Natural killer cell (primary cell): ENCODE results near the gene PCBP4. TPM values are rescaled to one million over a fixed set of nuclear protein-coding genes. Genes with fewer than 3 reads are reported as not detected.

Source experiments
- ATAC-seq, 3 donors: fragments of 150-1000 bp in 2 of 3; fragments of 200-7000 bp in 1 of 3; cut with Tn5 transposase; 1 replicate in 1 of 3; 2 replicates in 2 of 3; pipeline ENCODE4 v1.10.0; 2021; ENCODE audit warnings: mild to moderate bottlenecking in 2 of 3, moderate library complexity in 2 of 3
- DNase-seq, 2 donors: peaks; one replicate each; pipeline versions ENCODE4 v3.0.0 to v3.0.0-alpha.2; 2013 to 2021; ENCODE audit warnings: mixed read lengths in 1 of 2
- H3K27ac ChIP-seq: one replicate; pipeline ENCODE4 v1.5.1; 2013; ENCODE audit warnings: mild to moderate bottlenecking, low read length
- H3K27me3 ChIP-seq: one replicate; pipeline ENCODE4 v1.6.1; 2013; ENCODE audit warnings: low read length; ENCODE audit not compliant: control insufficient read depth, insufficient read depth
- H3K36me3 ChIP-seq: one replicate; pipeline ENCODE4 v1.6.1; 2013; ENCODE audit warnings: low read length; ENCODE audit not compliant: control insufficient read depth, insufficient read depth
- H3K4me1 ChIP-seq: one replicate; pipeline ENCODE4 v1.6.1; 2013; ENCODE audit warnings: low read length; ENCODE audit not compliant: control insufficient read depth, insufficient read depth
- H3K4me3 ChIP-seq: one replicate; pipeline ENCODE4 v1.5.1; 2013; ENCODE audit warnings: low read length
- H3K9me3 ChIP-seq: one replicate; pipeline ENCODE4 v1.6.1; 2013; ENCODE audit warnings: low read length; ENCODE audit not compliant: control insufficient read depth, insufficient read depth
- H3K27ac Mint-ChIP-seq, 2 donors: one replicate each; pipeline ENCODE4 v1.8.0; 2022; ENCODE audit warnings: mild to moderate bottlenecking in 2 of 2, mixed read lengths in 2 of 2, moderate library complexity in 1 of 2
- H3K27me3 Mint-ChIP-seq, 2 donors: one replicate each; pipeline ENCODE4 v1.8.0; 2022; ENCODE audit warnings: low read depth in 2 of 2, mixed read lengths in 2 of 2
- H3K36me3 Mint-ChIP-seq: one replicate; pipeline ENCODE4 v1.8.0; 2022; ENCODE audit warnings: mixed read lengths
- H3K4me1 Mint-ChIP-seq, 2 donors: one replicate each; pipeline ENCODE4 v1.8.0; 2022; ENCODE audit warnings: mixed read lengths in 2 of 2
- H3K4me3 Mint-ChIP-seq: one replicate; pipeline ENCODE4 v1.8.0; 2022; ENCODE audit warnings: mild to moderate bottlenecking, moderate library complexity, mixed read lengths
- H3K9me3 Mint-ChIP-seq, 2 donors: one replicate each; pipeline ENCODE4 v1.8.0; 2022; ENCODE audit warnings: mixed read lengths in 2 of 2
- WGBS: methylation state at CpG from one replicate; pipeline ENCODE4 v1.1.7; 2013; ENCODE audit warnings: missing lambda C conversion rate; ENCODE audit not compliant: insufficient coverage; 5-methylcytosine and 5-hydroxymethylcytosine counted together
- intact Hi-C: fragments of 100-400 bp; cut with micrococcal nuclease; formaldehyde crosslinking; loops from one replicate; pipeline ENCODE4 v1.14.2; 2022
- total RNA-seq, 4 donors: library from RNA; stranded (reverse); fragments of 120-200 nt in 1 of 4; gene quantifications; one replicate each; pipeline versions ENCODE4 v1.2.3 to v1.2.4, GENCODE V29; 2013 to 2022
- TF ChIP-seq, protein P1 (sequence below): fragments of 200-600 bp; IDR thresholded peaks from one replicate; pipeline ENCODE4 v1.8.0; 2022; ENCODE audit warnings: antibody characterized with exemption

The PCBP4 gene
- total RNA-seq, 3 donors from 2014 or later (not counting 1 experiment from before 2014, with no cell fraction given): 15.0 to 24.7 (median 18.4) TPM

DNA sequence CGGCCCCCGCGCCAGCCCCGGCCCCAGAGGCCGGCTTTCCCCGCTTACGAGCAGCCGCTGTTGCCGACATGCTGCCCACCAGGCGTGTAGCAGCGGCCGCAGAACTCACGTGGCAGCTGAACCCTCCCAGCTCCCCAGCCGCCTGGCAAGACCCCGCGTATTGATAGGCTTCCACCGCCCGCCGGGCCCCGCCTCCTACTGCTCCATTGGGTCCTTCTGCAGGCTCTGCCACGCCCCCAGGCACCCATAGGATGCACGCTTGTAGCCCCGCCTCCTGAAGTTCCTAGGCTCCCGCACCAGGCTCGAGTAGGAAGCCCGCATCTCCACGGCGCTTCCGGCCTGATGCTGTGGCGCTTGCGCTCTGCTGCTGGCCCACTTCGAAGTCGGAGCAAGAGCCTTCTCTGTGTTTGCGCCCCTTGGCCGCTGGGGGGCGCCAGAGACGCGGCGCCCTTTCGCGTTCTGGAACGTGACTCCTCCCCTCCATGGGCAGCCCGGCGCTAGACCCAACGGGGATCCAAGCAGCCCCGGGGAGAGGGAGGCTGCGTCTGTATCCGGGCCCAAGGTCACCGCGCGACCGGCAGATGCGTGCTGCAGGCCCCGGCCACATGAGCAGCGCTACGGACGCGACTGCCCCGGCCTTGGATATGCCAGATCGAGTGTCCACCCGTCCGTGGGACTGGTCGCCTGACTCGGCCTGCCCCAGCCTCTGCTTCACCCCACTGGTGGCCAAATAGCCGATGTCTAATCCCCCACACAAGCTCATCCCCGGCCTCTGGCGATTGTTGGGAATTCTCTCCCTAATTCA is 25.3 kb downstream of the PCBP4 start, which contains the start of the genes PARP3 and RRP9:
Gene PARP3 (plus strand): TSS at position 566 of the 805 bp plus-strand sequence. CDS start 993 bp downstream, outside the sequence.
Gene RRP9 (minus strand): TSS at position 107 of the 805 bp plus-strand sequence. CDS start 37 bp downstream, at position 70.
- no peaks in the 10 kb centered on the region for H3K36me3 Mint-ChIP-seq
- ATAC-seq (peak; percentile 91 to 98 (median 92)), DNase-seq (peak; percentile 98 to 100)
- 2% methylated on average over 67 of the region's 67 CpGs for WGBS
- H3K4me3 Mint-ChIP-seq: peak within 1 kb of the TSS; percentile 97
- H3K4me1 Mint-ChIP-seq: peaks cover 22 to 51% of the 10 kb centered on the region in 2 donors
- Histone ChIP-seq H3K36me3 (peaks cover 16% of the 10 kb centered on the region), H3K4me1 (peaks cover 32% of the 10 kb centered on the region), H3K27ac (peak within 1 kb of the TSS; percentile 87), H3K9me3 (no peaks in the 10 kb centered on the region), H3K4me3 (peak within 1 kb of the TSS; percentile 77), H3K27me3 (no peaks in the 10 kb centered on the region)
- H3K27ac Mint-ChIP-seq: peak within 1 kb of the TSS; percentile 79 to 88
- TF ChIP-seq, protein P1, sequence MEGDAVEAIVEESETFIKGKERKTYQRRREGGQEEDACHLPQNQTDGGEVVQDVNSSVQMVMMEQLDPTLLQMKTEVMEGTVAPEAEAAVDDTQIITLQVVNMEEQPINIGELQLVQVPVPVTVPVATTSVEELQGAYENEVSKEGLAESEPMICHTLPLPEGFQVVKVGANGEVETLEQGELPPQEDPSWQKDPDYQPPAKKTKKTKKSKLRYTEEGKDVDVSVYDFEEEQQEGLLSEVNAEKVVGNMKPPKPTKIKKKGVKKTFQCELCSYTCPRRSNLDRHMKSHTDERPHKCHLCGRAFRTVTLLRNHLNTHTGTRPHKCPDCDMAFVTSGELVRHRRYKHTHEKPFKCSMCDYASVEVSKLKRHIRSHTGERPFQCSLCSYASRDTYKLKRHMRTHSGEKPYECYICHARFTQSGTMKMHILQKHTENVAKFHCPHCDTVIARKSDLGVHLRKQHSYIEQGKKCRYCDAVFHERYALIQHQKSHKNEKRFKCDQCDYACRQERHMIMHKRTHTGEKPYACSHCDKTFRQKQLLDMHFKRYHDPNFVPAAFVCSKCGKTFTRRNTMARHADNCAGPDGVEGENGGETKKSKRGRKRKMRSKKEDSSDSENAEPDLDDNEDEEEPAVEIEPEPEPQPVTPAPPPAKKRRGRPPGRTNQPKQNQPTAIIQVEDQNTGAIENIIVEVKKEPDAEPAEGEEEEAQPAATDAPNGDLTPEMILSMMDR: peak; percentile 97
- intact Hi-C loops: loop anchor here (1.0 to 5.0 kb wide), 7 partner anchors 32 to 275 kb away; partner anchors contain the start of genes ABHD14B, DUSP7, POC1A and RPL29
- no peaks in the 10 kb centered on the region for H3K9me3 Mint-ChIP-seq
- no peaks in the 10 kb centered on the region for H3K27me3 Mint-ChIP-seq

DNA sequence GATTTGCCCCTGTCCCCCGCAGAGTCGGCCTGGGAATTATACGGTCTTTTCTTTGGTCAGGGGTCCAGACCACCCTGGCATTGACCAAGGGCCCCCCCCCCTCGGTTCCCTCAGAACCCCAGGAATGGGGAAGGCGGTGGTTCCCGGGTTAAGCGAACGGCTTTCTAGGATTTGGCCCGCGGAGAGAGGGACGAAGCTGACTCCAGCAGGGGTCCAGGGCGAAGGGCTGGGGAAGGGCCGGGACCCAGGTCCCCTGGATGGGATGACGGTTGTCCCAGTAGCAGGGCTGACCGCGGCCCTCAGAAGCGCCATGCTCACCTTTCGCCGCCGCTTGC is 25.8 kb downstream of the PCBP4 start:
- H3K36me3 ChIP-seq: peaks cover 22% of the 10 kb centered on the region
- no peaks in the 10 kb centered on the region for H3K27me3 ChIP-seq
- peaks cover 32% of the 10 kb centered on the region for H3K4me1 ChIP-seq
- intact Hi-C loops: loop anchor here (5.0 kb wide), 1 partner anchor 274 kb away; no protein-coding TSS in a partner anchor
- WGBS: 2% methylated on average over 20 of the region's 20 CpGs
- peak overlapping the region; percentile 97 for H3K4me3 Mint-ChIP-seq
- no peaks in the 10 kb centered on the region for H3K36me3 Mint-ChIP-seq
- TF ChIP-seq, protein P1: no peak
- no peaks in the 10 kb centered on the region for H3K27me3 Mint-ChIP-seq
- no peaks in the 10 kb centered on the region for H3K9me3 ChIP-seq
- peaks cover 22 to 51% of the 10 kb centered on the region in 2 donors for H3K4me1 Mint-ChIP-seq
- peak overlapping the region; percentile 59 for H3K4me3 ChIP-seq
- H3K27ac ChIP-seq: peak overlapping the region; percentile 27
- peak overlapping the region; percentile 79 to 88 for H3K27ac Mint-ChIP-seq
- DNase-seq: no peak
- H3K9me3 Mint-ChIP-seq: no peaks in the 10 kb centered on the region
- ATAC-seq: no peak

DNA sequence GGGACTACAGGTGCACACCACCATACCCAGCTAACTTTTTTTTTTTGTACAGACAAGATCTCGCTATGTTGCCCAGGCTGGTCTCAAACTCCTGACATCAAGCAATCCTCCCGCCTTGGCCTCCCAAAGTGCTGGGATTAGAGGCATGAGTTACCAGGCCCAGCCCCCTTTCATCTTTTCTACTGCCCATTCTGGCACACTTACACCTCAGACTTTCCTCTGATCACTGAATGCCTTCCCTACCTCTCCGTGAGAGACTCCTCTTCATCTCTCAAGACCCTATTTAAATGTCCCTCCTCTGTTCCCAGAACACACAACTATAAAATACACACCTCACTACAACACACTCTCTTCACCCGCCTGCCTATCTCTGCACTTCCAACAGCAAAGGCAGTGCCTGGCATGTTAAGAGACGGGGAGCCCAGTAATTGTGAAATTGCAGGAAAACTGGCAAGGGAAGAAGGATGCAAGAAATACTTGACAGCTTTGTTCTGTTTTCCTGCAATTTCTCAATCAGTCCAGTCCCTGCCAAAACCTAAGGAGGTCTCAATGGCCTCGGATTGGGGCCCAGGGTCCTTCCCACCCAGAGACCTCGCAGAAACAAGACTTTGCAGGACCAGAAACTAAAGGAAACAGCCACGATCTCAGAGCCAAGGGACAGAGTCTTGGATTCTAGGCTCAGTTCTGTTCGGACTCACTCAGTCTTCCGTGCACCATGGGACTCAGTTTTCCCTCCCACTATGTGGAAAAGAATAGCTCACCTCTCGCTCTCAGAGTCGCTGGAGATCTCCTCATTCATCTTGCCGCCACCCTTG is 26.4 kb downstream of the PCBP4 start:
- H3K27me3 Mint-ChIP-seq: no peaks in the 10 kb centered on the region
- ATAC-seq (no peak), DNase-seq (peak; percentile 13 to 17)
- peaks cover 28% of the 10 kb centered on the region for H3K36me3 ChIP-seq
- no peaks in the 10 kb centered on the region for H3K9me3 ChIP-seq
- peak overlapping the region; percentile 97 for H3K4me3 Mint-ChIP-seq
- peak overlapping the region; percentile 59 for H3K4me3 ChIP-seq
- WGBS: 45% methylated on average over 13 of the region's 13 CpGs
- no peaks in the 10 kb centered on the region for H3K36me3 Mint-ChIP-seq
- peaks cover 22 to 51% of the 10 kb centered on the region in 2 donors for H3K4me1 Mint-ChIP-seq
- no peaks in the 10 kb centered on the region for H3K27me3 ChIP-seq
- TF ChIP-seq, protein P1: no peak
- H3K9me3 Mint-ChIP-seq: no peaks in the 10 kb centered on the region
- intact Hi-C loops: loop anchor here (5.0 kb wide), 1 partner anchor 274 kb away; no protein-coding TSS in a partner anchor
- H3K27ac Mint-ChIP-seq: peak overlapping the region; percentile 79 to 88
- H3K27ac ChIP-seq: peak overlapping the region; percentile 27
- H3K4me1 ChIP-seq: peaks cover 32% of the 10 kb centered on the region
